Testis (tissue), 2 donors: Measurements from ENCODE around the gene ESRRB.

Source experiments
- POLR2A ChIP-seq: fragments of 450-650 bp; IDR thresholded peaks from one replicate; pipeline ENCODE4 v1.6.1; 2017; ENCODE audit warnings: antibody characterized with exemption, mild to moderate bottlenecking, moderate library complexity
- TF ChIP-seq, protein P1 (sequence below), 3 experiments: fragments of 450-650 bp in 2 of 3; fragments of 200-600 bp in 1 of 3; sonication (generic) in 1 of 3; IDR thresholded peaks; one replicate each; pipeline ENCODE4 v1.5.1; 2016 to 2019; ENCODE audit warnings: antibody characterized with exemption in 3 of 3, mild to moderate bottlenecking in 2 of 3, moderate library complexity in 1 of 3

DNA sequence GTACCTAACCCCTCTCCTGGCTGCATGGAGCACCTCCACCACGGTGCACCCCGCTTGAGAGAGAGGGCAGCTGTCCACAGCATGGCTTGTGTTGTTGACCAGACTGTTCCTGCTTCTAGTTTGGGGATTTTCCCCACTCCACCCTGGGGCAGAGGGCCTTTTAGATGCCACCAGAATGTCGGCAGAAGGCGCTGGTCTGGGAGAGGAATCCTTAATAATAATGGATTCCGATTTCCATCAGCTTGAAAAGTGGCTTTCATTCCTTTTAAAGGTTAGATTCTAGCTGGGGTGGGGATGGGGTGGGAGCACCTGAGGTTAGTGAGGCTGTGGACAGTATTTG lies 1.8 kb downstream of the ESRRB start:
- TF ChIP-seq, protein P1, sequence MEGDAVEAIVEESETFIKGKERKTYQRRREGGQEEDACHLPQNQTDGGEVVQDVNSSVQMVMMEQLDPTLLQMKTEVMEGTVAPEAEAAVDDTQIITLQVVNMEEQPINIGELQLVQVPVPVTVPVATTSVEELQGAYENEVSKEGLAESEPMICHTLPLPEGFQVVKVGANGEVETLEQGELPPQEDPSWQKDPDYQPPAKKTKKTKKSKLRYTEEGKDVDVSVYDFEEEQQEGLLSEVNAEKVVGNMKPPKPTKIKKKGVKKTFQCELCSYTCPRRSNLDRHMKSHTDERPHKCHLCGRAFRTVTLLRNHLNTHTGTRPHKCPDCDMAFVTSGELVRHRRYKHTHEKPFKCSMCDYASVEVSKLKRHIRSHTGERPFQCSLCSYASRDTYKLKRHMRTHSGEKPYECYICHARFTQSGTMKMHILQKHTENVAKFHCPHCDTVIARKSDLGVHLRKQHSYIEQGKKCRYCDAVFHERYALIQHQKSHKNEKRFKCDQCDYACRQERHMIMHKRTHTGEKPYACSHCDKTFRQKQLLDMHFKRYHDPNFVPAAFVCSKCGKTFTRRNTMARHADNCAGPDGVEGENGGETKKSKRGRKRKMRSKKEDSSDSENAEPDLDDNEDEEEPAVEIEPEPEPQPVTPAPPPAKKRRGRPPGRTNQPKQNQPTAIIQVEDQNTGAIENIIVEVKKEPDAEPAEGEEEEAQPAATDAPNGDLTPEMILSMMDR (IDR thresholded peaks at IDR 0.05), result no peak
- TF ChIP-seq POLR2A, result no peak
